SK-N-MC (cell line): Measurements from ENCODE around the gene SEMA5A.

Source experiments
- EZH2 ChIP-seq: fragments of 200-600 bp; sonication (generic); IDR thresholded peaks from one replicate; pipeline ENCODE4 v1.6.1; 2017; ENCODE audit warnings: antibody characterized with exemption
- POLR2AphosphoS5 ChIP-seq: IDR thresholded peaks from 2 replicates; pipeline ENCODE4 v1.6.1; 2012; ENCODE audit warnings: mild to moderate bottlenecking, low read depth, low read length, borderline replicate concordance

DNA sequence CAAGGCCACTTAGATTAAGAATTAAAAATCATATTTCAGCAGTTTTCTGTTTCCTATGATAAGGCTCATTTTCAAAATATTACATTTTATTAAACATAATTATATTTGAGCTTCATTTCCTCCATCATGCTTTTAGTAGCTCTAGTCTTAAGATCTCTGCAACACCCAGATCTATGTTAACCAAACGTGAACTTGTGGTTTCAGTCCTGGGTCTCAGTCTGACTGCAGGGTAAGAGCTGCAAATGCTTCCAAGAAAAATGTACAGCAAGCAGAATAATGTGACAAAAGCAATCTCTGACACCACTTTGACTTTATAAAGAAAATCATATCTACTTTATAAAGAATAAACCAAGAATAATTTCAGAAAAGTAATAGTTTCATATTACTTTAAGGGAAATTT lies 512.4 kb downstream of the SEMA5A start:
- TF ChIP-seq EZH2 (no peak), POLR2AphosphoS5 (no peak)
